Ammon's horn (tissue), 1 donor: ENCODE results near the gene ZBTB16.

Experiments used
- DNase-seq: peaks from one replicate; pipeline ENCODE4 v3.0.0-alpha.2; 2016; ENCODE audit warnings: low spot score

The ZBTB16 gene

GRCh38 chr11:114187173-114187572, 127.7 kb downstream of the ZBTB16 start:
- no peak for DNase-seq

GRCh38 chr11:114188851-114189570, 129.5 kb downstream of the ZBTB16 start:
- no peak for DNase-seq

- DNase-seq, result no peak
Observed at GRCh38 chr11:114190630-114191029, 131.1 kb downstream of the ZBTB16 start.

DNA sequence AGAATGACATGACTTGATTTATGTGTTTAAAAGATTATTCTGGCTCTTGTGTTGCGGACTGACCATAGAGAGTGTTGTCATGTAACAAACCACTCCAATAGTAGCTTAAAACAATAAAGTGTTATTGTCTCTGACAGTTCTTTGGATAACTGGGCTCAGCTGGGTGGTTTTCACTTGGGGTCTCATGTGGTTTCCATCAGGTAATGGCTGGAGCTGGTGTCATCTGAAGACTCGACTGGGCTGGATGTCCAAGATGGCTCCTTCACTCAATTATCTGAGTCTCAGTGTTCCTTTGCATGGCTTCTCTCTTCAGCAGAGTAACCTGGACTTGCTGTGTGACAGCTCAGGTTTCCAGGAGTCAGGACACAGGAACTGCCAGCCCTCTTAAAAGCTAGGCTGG, 132.4 kb downstream of the ZBTB16 start:
- DNase-seq, result no peak

GRCh38 chr11:114192841-114193389, 133.4 kb downstream of the ZBTB16 start:
- no peak for DNase-seq

- DNase-seq, result no peak
Observed at GRCh38 chr11:114193730-114194679, 134.5 kb downstream of the ZBTB16 start.

DNA sequence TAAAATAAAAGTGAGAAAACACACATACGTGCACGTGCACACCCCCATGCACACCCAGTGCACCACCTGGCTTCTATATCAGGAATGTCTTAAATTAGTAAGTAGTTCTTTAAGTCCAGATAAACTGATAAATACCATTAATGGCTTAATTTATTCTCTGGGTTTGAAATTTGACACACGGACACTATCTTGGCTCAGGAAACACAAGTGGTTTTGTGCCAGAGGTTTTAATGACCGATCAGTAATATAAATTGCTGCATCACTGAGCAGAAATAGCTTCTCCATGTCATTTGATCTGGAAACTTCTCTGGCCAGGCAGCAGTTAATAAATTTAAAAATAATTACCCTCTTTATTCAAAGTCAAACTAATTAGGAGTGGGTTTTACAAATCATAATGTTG, 135.2 kb downstream of the ZBTB16 start:
- DNase-seq, result no peak

GRCh38 chr11:114195151-114195550, 135.6 kb downstream of the ZBTB16 start:
- no peak for DNase-seq

GRCh38 chr11:114195981-114196731, 136.6 kb downstream of the ZBTB16 start:
- DNase-seq, result no peak

GRCh38 chr11:114196997-114197703, 137.6 kb downstream of the ZBTB16 start:
- peak; percentile 73 for DNase-seq

GRCh38 chr11:114197799-114198500, 138.4 kb downstream of the ZBTB16 start:
- DNase-seq, result peak; percentile 56

- no peak for DNase-seq
Observed at GRCh38 chr11:114199051-114199450, 139.5 kb downstream of the ZBTB16 start.

DNA sequence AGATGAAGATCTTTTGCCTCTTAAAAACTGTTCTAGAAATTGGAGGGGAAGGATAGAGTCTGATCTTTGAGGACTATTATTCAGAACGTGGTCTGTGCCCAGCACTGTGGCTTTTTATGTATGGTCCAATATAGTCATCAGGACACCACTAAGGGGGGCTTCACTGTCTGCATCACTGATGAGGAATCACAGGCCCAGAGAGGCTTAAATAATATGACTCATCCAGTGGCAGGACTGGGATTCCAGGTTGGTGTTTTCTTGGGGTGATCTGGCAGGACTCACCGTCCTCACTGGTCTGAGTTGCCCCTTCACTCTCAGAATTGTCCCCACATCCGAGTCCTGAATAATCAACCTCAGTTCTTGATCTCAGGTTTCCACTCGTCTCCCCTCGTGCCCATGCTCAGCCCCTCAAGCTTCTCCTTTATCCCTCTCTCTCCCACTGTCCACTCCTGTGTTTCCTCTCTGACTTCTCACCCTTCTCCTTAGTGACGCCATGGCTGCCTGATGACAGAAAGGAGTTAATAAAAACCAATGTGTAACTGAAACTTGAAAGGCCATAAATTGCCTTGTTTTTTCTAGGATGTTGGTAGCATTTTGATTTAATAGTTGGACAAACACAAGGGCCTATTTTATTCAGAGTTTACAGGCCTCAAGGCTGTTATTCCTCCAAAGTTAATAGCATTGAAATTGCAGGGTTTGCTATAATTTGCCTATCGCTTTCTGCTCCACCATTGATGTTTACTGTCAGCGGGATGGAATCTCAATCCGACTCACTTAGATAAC, 141.0 kb downstream of the ZBTB16 start:
- no peak for DNase-seq

DNA sequence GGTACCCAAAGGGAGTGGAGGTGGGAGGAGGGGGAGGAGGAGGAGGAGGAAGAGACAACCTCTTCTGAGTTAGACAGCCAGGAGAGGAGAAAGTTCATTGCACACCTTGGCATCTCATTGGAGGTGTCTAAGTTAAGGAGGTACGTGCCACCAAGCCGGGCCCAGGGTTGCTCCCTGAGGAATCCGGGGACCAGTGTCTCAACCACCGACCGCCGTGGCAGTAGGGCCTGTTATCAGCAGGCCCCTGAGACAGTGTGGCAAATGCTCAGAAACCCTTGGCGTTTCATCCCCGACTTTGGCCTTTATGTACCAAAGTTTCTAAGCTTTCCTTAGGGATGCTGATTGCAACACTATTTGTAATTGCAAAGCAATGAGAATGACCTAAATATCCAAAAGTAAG, 141.7 kb downstream of the ZBTB16 start:
- no peak for DNase-seq

DNA sequence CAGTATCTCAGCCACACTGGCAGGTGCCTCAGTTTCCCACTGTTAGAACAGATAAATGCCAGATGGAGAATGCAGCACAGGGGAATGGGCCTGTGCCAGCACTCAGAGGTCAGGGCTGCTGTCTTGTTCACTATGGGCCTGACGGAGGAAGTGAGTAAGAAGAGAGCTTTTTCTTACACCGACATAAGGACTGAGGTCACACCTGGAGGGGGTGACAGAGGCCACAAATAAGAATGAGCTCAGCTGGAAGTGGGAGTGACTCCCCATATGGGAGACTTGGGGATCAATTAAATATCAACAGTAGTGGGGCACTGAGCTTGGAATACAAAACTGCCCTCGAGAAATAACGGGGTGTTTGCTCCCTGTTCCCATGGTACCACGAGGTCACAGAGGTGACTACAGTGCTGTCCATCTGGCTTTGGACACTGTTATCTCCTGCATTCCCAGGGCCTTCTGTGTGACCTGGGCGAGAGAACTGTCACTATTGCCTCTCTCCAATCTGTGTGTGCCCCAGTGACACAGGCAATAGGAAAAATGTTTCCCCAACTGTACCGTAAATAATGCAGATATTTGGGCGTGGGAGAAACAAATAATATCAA, 142.6 kb downstream of the ZBTB16 start:
- DNase-seq, result no peak

- DNase-seq, result no peak
Observed at GRCh38 chr11:114207096-114207495, 147.6 kb downstream of the ZBTB16 start.

DNA sequence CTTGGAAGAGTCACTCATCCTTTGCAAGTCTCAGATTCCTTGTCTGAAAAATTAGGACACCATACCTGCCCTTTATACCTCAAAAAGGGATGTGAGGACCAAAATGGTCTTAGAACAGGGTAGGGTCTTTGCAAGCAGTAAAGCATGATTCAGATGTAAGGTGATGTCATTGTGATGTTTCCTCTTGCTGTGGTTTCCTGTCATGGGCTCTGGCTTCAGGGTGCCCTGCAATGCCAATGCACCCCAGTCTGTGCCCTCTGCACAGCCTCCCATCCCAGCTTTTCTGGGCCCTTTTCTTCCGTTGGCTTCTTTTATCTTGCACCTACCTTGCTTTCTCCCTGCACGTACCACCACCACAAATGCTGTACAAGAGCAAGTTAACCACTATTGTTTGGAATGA, 148.9 kb downstream of the ZBTB16 start:
- no peak for DNase-seq

GRCh38 chr11:114209343-114209742, 149.8 kb downstream of the ZBTB16 start:
- DNase-seq, result no peak

GRCh38 chr11:114209904-114210303, 150.4 kb downstream of the ZBTB16 start:
- no peak for DNase-seq
